Stomach (tissue), 9 donors: ENCODE measurements around the gene PDE8B. TPM values are rescaled to one million over a fixed set of nuclear protein-coding genes. Genes with fewer than 3 reads are reported as not detected.

Experiments used
- DNase-seq, 2 donors: peaks; one replicate each; pipeline versions ENCODE4 v3.0.0 to v3.0.0-alpha.2; 2013 to 2019
- H3K27ac ChIP-seq, 5 donors: fragments of 200-600 bp in 4 of 5; sonication (generic) in 4 of 5; one replicate each; pipeline ENCODE4 v1.5.1; 2013 to 2019; ENCODE audit warnings: mild to moderate bottlenecking in 1 of 5, moderate library complexity in 1 of 5
- H3K27me3 ChIP-seq, 3 donors: fragments of 200-600 bp; sonication (generic); one replicate each; pipeline ENCODE4 v1.5.1; 2017 to 2019; ENCODE audit warnings: mixed run types in 1 of 3
- H3K36me3 ChIP-seq, 4 donors: fragments of 200-600 bp; sonication (generic); 1 replicate in 3 of 4; 2 replicates in 1 of 4; pipeline ENCODE4 v1.5.1; 2016 to 2019
- H3K4me1 ChIP-seq, 4 donors: fragments of 200-600 bp; sonication (generic); one replicate each; pipeline ENCODE4 v1.5.1; 2016 to 2019
- H3K4me3 ChIP-seq, 4 donors: fragments of 200-600 bp; sonication (generic) in 3 of 4; one replicate each; pipeline ENCODE4 v1.5.1; 2016 to 2019; ENCODE audit warnings: mild to moderate bottlenecking in 1 of 4
- H3K9me3 ChIP-seq, 4 donors: fragments of 200-600 bp; sonication (generic); one replicate each; pipeline ENCODE4 v1.5.1; 2016 to 2019
- EP300 ChIP-seq: sonication (generic); formaldehyde crosslinking; IDR thresholded peaks from one replicate; pipeline ENCODE4 v1.6.1; 2017; ENCODE audit warnings: antibody characterized with exemption
- POLR2A ChIP-seq, 4 donors: fragments of 450-650 bp; IDR thresholded peaks; one replicate each; pipeline ENCODE4 v1.6.1; 2016; ENCODE audit warnings: antibody characterized with exemption in 4 of 4, control low read depth in 2 of 4, mild to moderate bottlenecking in 1 of 4, moderate library complexity in 1 of 4
- POLR2AphosphoS5 ChIP-seq, 3 donors: sonication (generic); formaldehyde crosslinking; IDR thresholded peaks; one replicate each; pipeline ENCODE4 v1.6.1; 2016; ENCODE audit warnings: antibody characterized with exemption in 3 of 3
- WGBS, 5 donors: extraction: QIAGEN DNeasy Blood & Tissue Kit in 3 of 5; methylation state at CpG; one replicate each; pipeline versions ENCODE4 v1.1.5 to v1.1.7; 2013 to 2018; 5-methylcytosine and 5-hydroxymethylcytosine counted together
- intact Hi-C: fragments of 100-400 bp; cut with DNase I; formaldehyde crosslinking; loops from one replicate; pipeline ENCODE4 v1.15.1; 2023; ENCODE audit warnings: low total_unique reads
- polyA plus RNA-seq, 3 donors: library from polyadenylated mRNA; stranded (reverse); fragments of 200-250 nt; gene quantifications; one replicate each; pipeline ENCODE4 v1.2.3, GENCODE V29; 2013
- total RNA-seq, 5 donors: library from RNA; depleted of rRNA; stranded (reverse); fragments of >200 nt; gene quantifications; one replicate each; pipeline versions ENCODE4 v1.1.0 to v1.2.3, GENCODE V29; 2014 to 2016
- TF ChIP-seq, protein P1 (sequence below), 7 experiments: fragments of 450-650 bp in 4 of 7; fragments of 200-600 bp in 3 of 7; sonication (generic) in 3 of 7; IDR thresholded peaks; one replicate each; pipeline ENCODE4 v1.5.1; 2016 to 2019; ENCODE audit warnings: antibody characterized with exemption in 7 of 7, control low read depth in 2 of 7, mild to moderate bottlenecking in 1 of 7
- donor health status: healthy with polysubstance abuse.
- donor health status: Bipolar disorder and iron deficiency.
- donor health status: healthy.

PDE8B gene
- total and polyA plus RNA-seq, 8 donors: 0.56 to 243 (median 3.5) TPM; not detected in 1

- 70 to 96% (median 86%) methylated on average over 1 of the region's 1 CpG for WGBS, 5 donors
Measured at GRCh38 chr5:77443670-77444069, 233.2 kb downstream of the PDE8B start.

GRCh38 chr5:77444356-77444755 lies 233.9 kb downstream of the PDE8B start:
- WGBS, 5 donors: 88 to 100% (median 97%) methylated on average over 1 of the region's 1 CpG
- intact Hi-C loops: no loop called here
- no peaks in the 10 kb centered on the region for H3K9me3 ChIP-seq
- H3K27me3 ChIP-seq: no peaks in the 10 kb centered on the region
- H3K4me3 ChIP-seq: no peak overlapping the region
- peaks cover 11 to 64% (median 57%) of the 10 kb centered on the region in 4 donors for H3K36me3 ChIP-seq
- H3K4me1 ChIP-seq: no peaks in the 10 kb centered on the region
- H3K27ac ChIP-seq: no peak overlapping the region
- DNase-seq: no peak
- TF ChIP-seq, protein P1, sequence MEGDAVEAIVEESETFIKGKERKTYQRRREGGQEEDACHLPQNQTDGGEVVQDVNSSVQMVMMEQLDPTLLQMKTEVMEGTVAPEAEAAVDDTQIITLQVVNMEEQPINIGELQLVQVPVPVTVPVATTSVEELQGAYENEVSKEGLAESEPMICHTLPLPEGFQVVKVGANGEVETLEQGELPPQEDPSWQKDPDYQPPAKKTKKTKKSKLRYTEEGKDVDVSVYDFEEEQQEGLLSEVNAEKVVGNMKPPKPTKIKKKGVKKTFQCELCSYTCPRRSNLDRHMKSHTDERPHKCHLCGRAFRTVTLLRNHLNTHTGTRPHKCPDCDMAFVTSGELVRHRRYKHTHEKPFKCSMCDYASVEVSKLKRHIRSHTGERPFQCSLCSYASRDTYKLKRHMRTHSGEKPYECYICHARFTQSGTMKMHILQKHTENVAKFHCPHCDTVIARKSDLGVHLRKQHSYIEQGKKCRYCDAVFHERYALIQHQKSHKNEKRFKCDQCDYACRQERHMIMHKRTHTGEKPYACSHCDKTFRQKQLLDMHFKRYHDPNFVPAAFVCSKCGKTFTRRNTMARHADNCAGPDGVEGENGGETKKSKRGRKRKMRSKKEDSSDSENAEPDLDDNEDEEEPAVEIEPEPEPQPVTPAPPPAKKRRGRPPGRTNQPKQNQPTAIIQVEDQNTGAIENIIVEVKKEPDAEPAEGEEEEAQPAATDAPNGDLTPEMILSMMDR (IDR thresholded peaks at IDR 0.05): no peak
- TF ChIP-seq POLR2A (IDR thresholded peaks at IDR 0.05): no peak
- no peak for TF ChIP-seq POLR2AphosphoS5 (IDR thresholded peaks at IDR 0.05)
- no peak for TF ChIP-seq EP300

More at GRCh38 chr5:77443670-77444069, 233.2 kb downstream of the PDE8B start:
- Histone ChIP-seq H3K27me3 (no peaks in the 10 kb centered on the region), H3K27ac (no peak overlapping the region), H3K36me3 (peaks cover 11 to 60% (median 53%) of the 10 kb centered on the region in 4 donors), H3K4me3 (no peak overlapping the region), H3K4me1 (no peaks in the 10 kb centered on the region), H3K9me3 (no peaks in the 10 kb centered on the region)
- intact Hi-C loops: no loop called here
- TF ChIP-seq EP300 (no peak), POLR2A (IDR thresholded peaks at IDR 0.05) (no peak), POLR2AphosphoS5 (IDR thresholded peaks at IDR 0.05) (no peak)
- TF ChIP-seq, protein P1 (IDR thresholded peaks at IDR 0.05): no peak
- DNase-seq: no peak

DNA sequence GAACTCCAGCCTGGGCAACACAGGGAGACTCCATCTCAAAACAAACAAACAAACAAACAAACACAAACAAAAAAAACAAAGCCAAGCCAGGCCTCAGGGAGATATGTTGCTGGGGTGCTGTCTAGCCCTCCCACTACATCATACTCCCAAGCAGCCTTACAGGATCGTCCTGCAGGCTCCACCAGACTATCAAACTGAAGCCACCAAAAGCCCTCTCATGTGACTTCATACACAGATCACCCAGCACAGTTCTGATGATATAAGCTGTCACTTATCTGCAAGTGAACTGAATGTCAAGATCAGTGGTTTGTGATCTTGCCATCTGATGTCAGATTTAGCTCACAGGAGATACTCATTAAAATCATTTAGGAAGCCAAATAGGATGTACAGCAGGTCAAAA lies 238.4 kb downstream of the PDE8B start:
- WGBS, 5 donors: 83 to 100% (median 96%) methylated on average over 1 of the region's 1 CpG
- TF ChIP-seq, protein P1 (IDR thresholded peaks at IDR 0.05): no peak
- no peak for TF ChIP-seq POLR2AphosphoS5 (IDR thresholded peaks at IDR 0.05)
- no peak for TF ChIP-seq EP300
- no peak for TF ChIP-seq POLR2A (IDR thresholded peaks at IDR 0.05)

DNA sequence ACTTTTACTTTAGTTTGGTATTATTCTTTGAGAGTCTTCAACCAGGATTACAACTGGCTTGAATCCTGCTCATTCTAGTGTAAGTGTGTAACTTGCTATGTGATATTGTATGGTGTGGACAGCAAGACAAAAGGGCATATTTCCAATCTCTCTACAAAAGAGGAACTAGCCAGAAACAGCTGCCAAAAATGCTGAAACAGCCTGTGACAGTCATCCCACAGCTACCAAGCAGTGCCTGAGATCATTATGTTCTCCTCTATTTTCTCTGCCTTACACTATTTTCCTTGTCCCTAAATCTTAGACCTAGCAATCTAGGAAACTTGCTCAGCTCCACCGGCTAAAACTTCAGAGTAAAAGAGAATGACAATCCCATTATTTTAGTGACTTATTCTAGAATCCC lies 238.8 kb downstream of the PDE8B start:
- intact Hi-C loops: no loop called here
- DNase-seq: peak in 1 of 2 donors; percentile 8
- peaks cover 11 to 54% (median 46%) of the 10 kb centered on the region in 4 donors for H3K36me3 ChIP-seq
- no peaks in the 10 kb centered on the region for H3K4me1 ChIP-seq
- H3K27ac ChIP-seq: peak overlapping the region in 2 of 5 donors; percentile 12 to 17
- no peaks in the 10 kb centered on the region for H3K27me3 ChIP-seq
- H3K4me3 ChIP-seq: no peak overlapping the region
- H3K9me3 ChIP-seq: no peaks in the 10 kb centered on the region
- WGBS, 5 donors: 86 to 97% (median 90%) methylated on average over 1 of the region's 1 CpG
- TF ChIP-seq POLR2A (IDR thresholded peaks at IDR 0.05) (no peak), POLR2AphosphoS5 (IDR thresholded peaks at IDR 0.05) (no peak), EP300 (no peak)
- TF ChIP-seq, protein P1 (IDR thresholded peaks at IDR 0.05): no peak

More for the DNA sequence above, 238.4 kb downstream of the PDE8B start:
- intact Hi-C loops: no loop called here
- Histone ChIP-seq H3K27me3 (no peaks in the 10 kb centered on the region), H3K4me3 (no peak overlapping the region), H3K9me3 (no peaks in the 10 kb centered on the region), H3K4me1 (no peaks in the 10 kb centered on the region), H3K36me3 (peaks cover 11 to 54% (median 47%) of the 10 kb centered on the region in 4 donors), H3K27ac (peak overlapping the region in 1 of 5 donors; percentile 17)
- DNase-seq: no peak
